ENCODE measurements around the gene ART3.
A peak's percentile ranks its signal among the peaks of the same experiment; 100 is the strongest.

Gene ART3

GRCh38 chr4:76074993-76075600 is 588 bp downstream of the ART3 start:
- no peak for TF ChIP-seq CTCF (IDR thresholded peaks at IDR 0.05; ENCODE audit: borderline replicate concordance, control extremely low read depth, extremely low read depth, insufficient read depth, missing control alignments)
- DNase-seq (ENCODE audit: low spot score): no peak
- in situ Hi-C loops (cut with MboI; ENCODE audit: low sequenced_read_pairs, unreplicated experiment): no loop called here

DNA sequence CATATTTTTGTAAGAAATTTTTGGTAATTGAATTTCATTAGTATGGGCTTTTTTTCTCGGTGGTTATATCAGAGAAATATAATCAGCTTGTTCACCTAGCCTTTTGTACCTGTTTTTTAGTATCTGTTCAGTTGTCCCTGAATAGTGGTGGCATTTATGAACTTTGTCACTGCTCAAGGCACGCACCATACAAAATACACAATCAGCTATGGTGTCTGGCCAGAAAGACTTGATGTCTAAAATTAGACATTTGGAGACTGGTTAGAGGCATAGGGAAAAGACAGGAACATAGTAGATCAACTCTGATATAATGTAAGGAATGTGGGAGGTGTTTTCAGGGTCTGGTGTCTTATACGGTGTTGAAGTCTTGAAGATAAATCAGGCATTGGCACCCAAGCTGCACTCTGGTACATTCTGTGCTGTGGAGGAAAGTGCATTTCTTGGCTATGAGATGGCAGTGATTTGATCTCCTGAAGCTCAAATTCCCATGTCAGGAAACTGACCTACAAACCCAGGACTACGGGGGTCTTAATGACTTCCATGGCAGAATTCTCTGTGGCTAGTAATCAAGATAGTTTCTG is 3.6 kb downstream of the ART3 start:
- no peak for DNase-seq (ENCODE audit: low spot score)
- in situ Hi-C loops (cut with MboI; ENCODE audit: low sequenced_read_pairs, unreplicated experiment): no loop called here
- no peak for TF ChIP-seq CTCF (IDR thresholded peaks at IDR 0.05; ENCODE audit: borderline replicate concordance, control extremely low read depth, extremely low read depth, insufficient read depth, missing control alignments)

DNA sequence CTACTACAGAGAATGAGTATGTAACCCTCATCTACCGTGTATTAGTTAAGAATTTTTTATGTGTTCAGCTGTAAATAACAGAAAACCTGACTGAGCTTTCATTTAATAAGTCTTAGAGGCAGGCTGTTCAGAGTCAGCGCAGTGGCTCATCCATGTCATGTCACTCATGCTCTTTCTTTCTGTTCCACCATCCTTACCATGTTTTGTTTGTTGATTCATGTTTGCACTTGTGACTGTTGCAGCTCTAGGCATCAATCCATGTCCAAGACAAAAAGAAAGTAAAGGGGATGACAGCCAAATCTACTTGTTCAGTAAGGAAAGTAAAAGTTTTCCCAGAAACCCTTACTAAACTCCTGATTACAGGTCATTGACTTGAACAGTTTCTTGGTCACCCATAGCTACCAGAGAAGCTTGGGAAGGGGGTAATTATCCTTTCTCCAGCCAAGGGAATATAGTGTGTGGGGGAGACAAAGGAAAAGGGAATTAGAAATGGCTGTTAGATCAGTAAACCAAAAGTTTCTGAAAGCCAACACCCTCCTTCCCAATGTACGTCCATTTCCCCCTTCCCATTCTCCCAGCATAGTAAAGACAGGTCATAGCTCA is 9.0 kb downstream of the ART3 start:
- in situ Hi-C loops (cut with MboI; ENCODE audit: low sequenced_read_pairs, unreplicated experiment): no loop called here
- DNase-seq (ENCODE audit: low spot score): no peak
- TF ChIP-seq CTCF (IDR thresholded peaks at IDR 0.05; ENCODE audit: borderline replicate concordance, control extremely low read depth, extremely low read depth, insufficient read depth, missing control alignments): no peak

DNA sequence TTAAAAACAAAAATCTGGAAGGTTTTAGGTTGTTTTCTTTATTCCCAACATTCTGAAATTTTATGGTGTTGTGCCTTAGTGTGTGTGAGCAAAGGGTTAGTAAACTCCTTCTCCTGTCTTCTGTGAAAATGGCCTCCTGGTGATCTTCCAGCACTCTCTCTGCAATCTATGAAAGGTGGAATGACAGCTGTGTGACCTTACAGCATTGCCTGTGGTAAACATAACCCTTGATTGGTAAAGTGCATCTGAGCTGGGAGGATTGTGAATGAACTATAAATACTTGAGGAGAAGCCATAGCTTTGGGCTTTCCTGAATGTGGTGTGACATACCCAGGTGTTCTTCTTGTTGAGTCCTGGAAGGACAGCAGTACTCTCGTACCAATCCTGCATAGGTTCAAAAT is 10.0 kb downstream of the ART3 start:
- no peak for DNase-seq (ENCODE audit: low spot score)
- no peak for TF ChIP-seq CTCF (IDR thresholded peaks at IDR 0.05; ENCODE audit: borderline replicate concordance, control extremely low read depth, extremely low read depth, insufficient read depth, missing control alignments)
- in situ Hi-C loops (cut with MboI; ENCODE audit: low sequenced_read_pairs, unreplicated experiment): no loop called here

- peak; percentile 43 for DNase-seq (ENCODE audit: low spot score)
- no peak for TF ChIP-seq CTCF (IDR thresholded peaks at IDR 0.05; ENCODE audit: borderline replicate concordance, control extremely low read depth, extremely low read depth, insufficient read depth, missing control alignments)
- in situ Hi-C loops (cut with MboI; ENCODE audit: low sequenced_read_pairs, unreplicated experiment): no loop called here
These were observed 12.7 kb downstream of the ART3 start for GRCh38 chr4:76087007-76087769.

- TF ChIP-seq CTCF (IDR thresholded peaks at IDR 0.05; ENCODE audit: borderline replicate concordance, control extremely low read depth, extremely low read depth, insufficient read depth, missing control alignments): no peak
- in situ Hi-C loops (cut with MboI; ENCODE audit: low sequenced_read_pairs, unreplicated experiment): no loop called here
- no peak for DNase-seq (ENCODE audit: low spot score)
These were observed 14.2 kb downstream of the ART3 start for GRCh38 chr4:76088719-76089118.
